CD8-positive, alpha-beta memory T cell (primary cell): Measurements from ENCODE around the gene SPATA46. TPM values are rescaled to one million over a fixed set of nuclear protein-coding genes. Genes with fewer than 3 reads are reported as not detected.
"Not testable (repeated sequence)": the region's sequence is repeated elsewhere in the genome, so short reads cannot be mapped to it uniquely, and the experiment has no call there.

Experiments used
- CTCF ChIA-PET: fragments of 350-600 bp; sonication (Branson Sonifier 250); formaldehyde crosslinking; loops from one replicate; lab custom pipeline; 2021; ENCODE audit warnings: antibody characterized with exemption; lab: Charles Lee
- POLR2A ChIA-PET: fragments of 350-600 bp; sonication (Branson Sonifier 250); formaldehyde crosslinking; loops from one replicate; lab custom pipeline; 2021; ENCODE audit warnings: antibody characterized with exemption; lab: Charles Lee
- DNase-seq, 5 donors: peaks; one replicate each; pipeline versions ENCODE4 v3.0.0 to v3.0.0-alpha.2; 2020 to 2022; ENCODE audit warnings: mixed read lengths in 1 of 5
- H3K27ac ChIP-seq: one replicate; pipeline ENCODE4 v1.7.0; 2013; ENCODE audit warnings: low read depth, mild to moderate bottlenecking, low read length, moderate library complexity
- H3K27me3 ChIP-seq: 2 replicates; pipeline ENCODE4 v1.7.0; 2013; ENCODE audit warnings: low read length, mild to moderate bottlenecking; ENCODE audit not compliant: insufficient read depth, poor library complexity, severe bottlenecking
- H3K36me3 ChIP-seq: 2 replicates; pipeline ENCODE4 v1.7.0; 2013; ENCODE audit warnings: mild to moderate bottlenecking, low read length, moderate library complexity; ENCODE audit not compliant: insufficient read depth
- H3K4me1 ChIP-seq: 2 replicates; pipeline ENCODE4 v1.7.0; 2013; ENCODE audit warnings: mild to moderate bottlenecking, low read length, moderate library complexity; ENCODE audit not compliant: insufficient read depth
- H3K4me3 ChIP-seq: 2 replicates; pipeline ENCODE4 v1.7.0; 2013; ENCODE audit warnings: mild to moderate bottlenecking, low read length
- H3K9me3 ChIP-seq: 2 replicates; pipeline ENCODE4 v1.7.0; 2013; ENCODE audit warnings: mild to moderate bottlenecking, low read length
- H3K27ac Mint-ChIP-seq, 8 donors: one replicate each; pipeline ENCODE4 v1.8.0; 2020 to 2021; ENCODE audit warnings: mixed read lengths in 8 of 8, mild to moderate bottlenecking in 6 of 8, inconsistent platforms in 3 of 8, moderate library complexity in 3 of 8
- H3K27me3 Mint-ChIP-seq, 2 donors: one replicate each; pipeline ENCODE4 v1.8.0; 2020 to 2021; ENCODE audit warnings: mixed read lengths in 2 of 2, mild to moderate bottlenecking in 1 of 2, moderate library complexity in 1 of 2
- H3K36me3 Mint-ChIP-seq, 3 donors: one replicate each; pipeline ENCODE4 v1.8.0; 2020 to 2021; ENCODE audit warnings: mixed read lengths in 3 of 3, inconsistent platforms in 1 of 3, mild to moderate bottlenecking in 1 of 3
- H3K4me1 Mint-ChIP-seq, 3 donors: one replicate each; pipeline ENCODE4 v1.8.0; 2020 to 2021; ENCODE audit warnings: mixed read lengths in 3 of 3, inconsistent platforms in 1 of 3, mild to moderate bottlenecking in 1 of 3
- H3K4me3 Mint-ChIP-seq, 7 donors: one replicate each; pipeline ENCODE4 v1.8.0; 2020 to 2021; ENCODE audit warnings: mixed read lengths in 7 of 7, mild to moderate bottlenecking in 6 of 7, moderate library complexity in 4 of 7, inconsistent platforms in 2 of 7
- H3K9me3 Mint-ChIP-seq, 5 donors: one replicate each; pipeline ENCODE4 v1.8.0; 2020 to 2022; ENCODE audit warnings: mixed read lengths in 5 of 5, mild to moderate bottlenecking in 3 of 5, moderate library complexity in 2 of 5, inconsistent platforms in 1 of 5
- polyA plus RNA-seq: library from polyadenylated mRNA; unstranded; fragments of 300-500 nt; fragmentation: Illumina TruSeq; gene quantifications from one replicate; pipeline ENCODE4 v1.2.3, GENCODE V29; 2021
- total RNA-seq, 2 experiments: library from RNA; stranded (reverse); gene quantifications; one replicate each; pipeline ENCODE4 v1.2.3, GENCODE V29; 2021

SPATA46 gene
- total and polyA plus RNA-seq, 3 experiments from 2014 or later, result not detected

DNA sequence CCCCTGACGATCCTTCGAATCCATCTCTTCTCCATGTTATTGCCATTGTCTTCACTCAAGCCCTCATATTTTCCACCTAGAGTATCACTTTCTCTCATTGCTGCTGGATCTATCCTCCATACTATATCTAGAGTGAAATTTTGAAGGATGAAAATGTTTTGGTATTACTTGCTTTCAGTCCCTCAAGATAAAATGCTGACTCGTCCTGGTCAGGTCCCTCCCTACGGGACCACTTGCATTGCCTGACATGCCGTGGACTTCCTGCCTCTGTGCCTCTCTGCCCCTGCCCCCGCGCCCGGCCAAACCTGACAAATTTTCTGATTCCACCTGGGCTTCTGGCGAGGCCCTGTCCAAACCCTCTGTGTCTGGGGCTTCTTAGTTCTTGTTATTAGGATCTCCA, 23.6 kb downstream of the SPATA46 start:
- no peaks in the 10 kb centered on the region for H3K9me3 ChIP-seq
- Mint-ChIP-seq H3K36me3 (no peaks in the 10 kb centered on the region), H3K9me3 (no peaks in the 10 kb centered on the region), H3K27ac (no peak overlapping the region), H3K4me3 (no peak overlapping the region), H3K4me1 (no peaks in the 10 kb centered on the region), H3K27me3 (peaks cover 16 to 45% of the 10 kb centered on the region in 2 donors)
- no peak for DNase-seq
- ChIA-PET POLR2A (no interaction called here), CTCF (no interaction called here)
- H3K27me3 ChIP-seq, result no peaks in the 10 kb centered on the region
- H3K36me3 ChIP-seq, result no peaks in the 10 kb centered on the region
- H3K4me1 ChIP-seq, result no peaks in the 10 kb centered on the region
- no peak overlapping the region for H3K27ac ChIP-seq
- H3K4me3 ChIP-seq, result no peak overlapping the region

DNA sequence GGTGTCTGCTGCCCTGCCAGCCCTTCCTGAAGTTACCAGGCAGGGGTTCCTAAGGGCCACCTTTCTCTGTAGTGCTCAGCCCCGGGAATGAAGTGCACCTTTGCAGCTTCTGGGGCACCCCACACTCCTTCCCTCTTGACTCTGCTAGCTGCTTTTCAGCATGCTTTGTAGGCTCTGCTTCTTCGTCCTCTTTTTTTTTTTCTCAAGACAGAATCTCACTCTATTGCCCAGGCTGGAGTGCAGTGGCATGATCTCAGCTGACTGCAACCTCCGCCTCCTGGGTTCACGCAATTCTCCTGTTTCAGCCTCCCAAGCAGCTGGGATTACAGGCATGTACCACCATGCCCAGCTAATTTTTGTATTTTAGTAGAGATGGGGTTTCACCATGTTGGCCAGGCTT, 24.8 kb downstream of the SPATA46 start:
- H3K4me3 ChIP-seq, H3K4me3 Mint-ChIP-seq: not testable (repeated sequence)

DNA sequence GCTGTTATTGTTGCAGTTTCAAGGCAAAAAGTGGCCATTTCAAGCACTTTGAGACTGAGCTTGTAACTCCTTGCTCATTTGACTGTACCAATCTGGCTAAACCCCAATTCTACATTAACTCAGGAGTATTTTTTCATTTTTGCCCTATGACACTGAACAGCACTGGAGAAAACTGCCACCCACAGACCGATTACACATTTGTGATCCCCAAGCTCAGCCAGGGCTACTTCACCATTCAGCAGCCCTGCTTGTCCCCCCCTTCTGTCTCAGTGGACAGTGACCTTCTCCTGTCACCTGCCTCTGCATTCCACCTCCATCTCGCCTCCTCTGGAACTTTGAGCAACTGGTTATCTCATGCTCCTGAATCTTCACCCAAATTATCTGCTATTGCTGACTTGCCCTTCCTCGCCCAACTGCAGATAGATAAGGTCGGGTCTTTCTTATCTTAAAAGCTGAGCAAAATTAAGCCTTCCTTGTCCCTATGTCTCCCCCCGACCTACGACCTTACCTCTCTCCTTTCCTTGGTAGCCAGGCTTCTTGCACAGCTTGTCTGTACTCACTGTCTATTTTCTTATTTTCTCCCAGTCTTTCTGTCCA, 25.3 kb downstream of the SPATA46 start:
- Histone ChIP-seq H3K4me1 (no peaks in the 10 kb centered on the region), H3K27ac (no peak overlapping the region), H3K9me3 (no peaks in the 10 kb centered on the region), H3K4me3 (no peak overlapping the region), H3K36me3 (no peaks in the 10 kb centered on the region), H3K27me3 (no peaks in the 10 kb centered on the region)
- H3K27ac Mint-ChIP-seq, result no peak overlapping the region
- ChIA-PET CTCF (no interaction called here), POLR2A (no interaction called here)
- no peaks in the 10 kb centered on the region for H3K4me1 Mint-ChIP-seq
- DNase-seq, result no peak
- no peaks in the 10 kb centered on the region for H3K9me3 Mint-ChIP-seq
- H3K36me3 Mint-ChIP-seq, result no peaks in the 10 kb centered on the region
- H3K27me3 Mint-ChIP-seq, result peaks cover 16 to 32% of the 10 kb centered on the region in 2 donors
- no peak overlapping the region for H3K4me3 Mint-ChIP-seq

More for the DNA sequence above, 24.8 kb downstream of the SPATA46 start:
- H3K27ac ChIP-seq, H3K27ac Mint-ChIP-seq, POLR2A ChIA-PET, H3K27me3 ChIP-seq, H3K36me3 Mint-ChIP-seq, H3K4me1 Mint-ChIP-seq, DNase-seq, H3K36me3 ChIP-seq, H3K9me3 ChIP-seq, CTCF ChIA-PET, H3K9me3 Mint-ChIP-seq, H3K4me1 ChIP-seq: not testable (repeated sequence)
- H3K27me3 Mint-ChIP-seq, result peaks cover 16 to 34% of the 10 kb centered on the region in 2 donors

DNA sequence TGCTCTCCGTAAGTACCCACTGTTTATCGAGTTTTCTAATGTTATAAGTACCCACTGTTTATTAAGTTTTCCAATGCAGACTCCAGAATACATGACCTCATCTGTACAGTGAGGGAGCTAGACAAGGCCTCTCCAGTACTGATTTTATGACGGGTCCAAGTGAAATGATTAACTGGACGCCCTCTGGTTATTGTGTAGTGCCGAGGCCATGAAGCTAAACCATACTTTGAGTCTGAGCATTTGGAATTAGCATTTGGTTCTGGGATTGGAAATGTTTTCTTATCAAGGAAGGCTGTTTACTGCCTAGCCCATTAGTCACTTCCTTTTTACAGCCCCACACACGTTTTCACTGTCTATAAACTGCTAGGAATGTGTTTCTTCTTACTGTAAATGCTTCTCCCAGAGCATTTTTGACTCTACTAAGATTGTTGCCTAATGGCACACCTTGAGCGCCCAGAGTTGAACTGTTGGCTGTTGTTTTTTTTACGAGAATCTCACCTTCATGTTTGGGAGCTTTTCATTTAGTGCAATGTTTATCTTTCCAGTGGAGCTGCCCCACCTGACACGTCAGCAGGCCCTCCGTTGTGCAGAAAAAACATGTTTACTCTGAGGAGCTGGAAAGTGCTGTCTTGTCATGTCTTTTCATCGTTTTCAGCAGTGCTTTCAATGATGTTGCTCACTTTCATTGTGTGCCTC, 26.9 kb downstream of the SPATA46 start:
- Mint-ChIP-seq H3K4me1 (no peaks in the 10 kb centered on the region), H3K4me3 (no peak overlapping the region), H3K27ac (no peak overlapping the region), H3K36me3 (no peaks in the 10 kb centered on the region), H3K9me3 (no peaks in the 10 kb centered on the region), H3K27me3 (peaks cover 12 to 24% of the 10 kb centered on the region in 2 donors)
- Histone ChIP-seq H3K4me1 (no peaks in the 10 kb centered on the region), H3K4me3 (no peak overlapping the region), H3K27me3 (no peaks in the 10 kb centered on the region), H3K36me3 (no peaks in the 10 kb centered on the region), H3K27ac (peak overlapping the region; percentile 51), H3K9me3 (no peaks in the 10 kb centered on the region)
- CTCF ChIA-PET, result no interaction called here
- POLR2A ChIA-PET, result no interaction called here
- no peak for DNase-seq

DNA sequence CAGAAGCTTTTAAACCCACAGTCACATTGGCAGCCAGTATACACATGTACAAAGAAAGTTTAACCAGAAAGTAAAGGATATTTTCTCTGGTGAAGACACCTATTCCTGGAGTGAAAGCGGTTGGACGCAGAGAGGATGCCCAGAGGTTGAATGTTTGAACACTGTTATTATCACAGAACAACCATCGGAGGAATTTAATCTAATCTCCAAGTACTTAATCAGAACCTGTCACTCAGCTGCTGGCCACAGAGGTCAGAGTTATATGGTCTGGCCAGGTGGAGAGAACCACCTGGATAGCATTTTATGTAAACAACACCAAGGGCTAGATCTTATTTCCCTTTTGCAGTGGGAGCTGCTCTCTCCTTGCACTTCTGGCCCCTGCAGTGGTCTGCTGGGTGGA, 29.4 kb downstream of the SPATA46 start:
- Histone ChIP-seq H3K27me3 (no peaks in the 10 kb centered on the region), H3K9me3 (no peaks in the 10 kb centered on the region), H3K4me1 (no peaks in the 10 kb centered on the region), H3K4me3 (no peak overlapping the region), H3K36me3 (no peaks in the 10 kb centered on the region), H3K27ac (no peak overlapping the region)
- H3K27ac Mint-ChIP-seq, result no peak overlapping the region
- POLR2A ChIA-PET, result no interaction called here
- CTCF ChIA-PET, result interaction anchor here (1.2 kb wide), 1 partner anchor 21 kb away, joined by 3 read pairs; no protein-coding TSS in a partner anchor
- H3K4me3 Mint-ChIP-seq, result no peak overlapping the region
- H3K9me3 Mint-ChIP-seq, result no peaks in the 10 kb centered on the region
- no peak for DNase-seq
- H3K4me1 Mint-ChIP-seq, result no peaks in the 10 kb centered on the region
- no peaks in the 10 kb centered on the region for H3K36me3 Mint-ChIP-seq
- H3K27me3 Mint-ChIP-seq, result peaks cover 5 to 9% of the 10 kb centered on the region in 2 donors

DNA sequence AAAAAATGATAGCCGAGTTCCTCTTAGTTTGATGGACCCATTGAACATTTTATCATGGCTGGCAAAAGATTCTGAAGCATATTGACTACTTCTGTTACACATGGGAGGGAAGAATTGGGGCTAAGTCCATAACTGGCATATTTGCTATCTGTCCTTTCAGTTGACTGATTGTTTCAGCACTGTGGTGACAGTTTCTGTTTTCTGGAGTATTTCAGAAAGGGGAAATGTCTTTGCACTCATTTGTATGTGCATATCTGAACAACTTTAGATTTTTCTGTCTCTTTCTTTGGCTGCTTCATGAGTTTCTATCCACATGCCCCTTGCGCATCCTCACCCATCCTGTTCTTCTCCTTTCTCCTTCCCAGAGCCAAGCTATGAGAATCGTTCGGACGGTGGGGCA, 33.2 kb downstream of the SPATA46 start:
- no peaks in the 10 kb centered on the region for H3K4me1 Mint-ChIP-seq
- Histone ChIP-seq H3K36me3 (no peaks in the 10 kb centered on the region), H3K4me3 (no peak overlapping the region), H3K27ac (no peak overlapping the region), H3K9me3 (no peaks in the 10 kb centered on the region), H3K4me1 (no peaks in the 10 kb centered on the region), H3K27me3 (no peaks in the 10 kb centered on the region)
- ChIA-PET POLR2A (no interaction called here), CTCF (no interaction called here)
- no peak for DNase-seq
- H3K4me3 Mint-ChIP-seq, result no peak overlapping the region
- peaks cover 7 to 14% of the 10 kb centered on the region in 2 donors for H3K27me3 Mint-ChIP-seq
- H3K9me3 Mint-ChIP-seq, result no peaks in the 10 kb centered on the region
- no peaks in the 10 kb centered on the region for H3K36me3 Mint-ChIP-seq
- no peak overlapping the region for H3K27ac Mint-ChIP-seq

DNA sequence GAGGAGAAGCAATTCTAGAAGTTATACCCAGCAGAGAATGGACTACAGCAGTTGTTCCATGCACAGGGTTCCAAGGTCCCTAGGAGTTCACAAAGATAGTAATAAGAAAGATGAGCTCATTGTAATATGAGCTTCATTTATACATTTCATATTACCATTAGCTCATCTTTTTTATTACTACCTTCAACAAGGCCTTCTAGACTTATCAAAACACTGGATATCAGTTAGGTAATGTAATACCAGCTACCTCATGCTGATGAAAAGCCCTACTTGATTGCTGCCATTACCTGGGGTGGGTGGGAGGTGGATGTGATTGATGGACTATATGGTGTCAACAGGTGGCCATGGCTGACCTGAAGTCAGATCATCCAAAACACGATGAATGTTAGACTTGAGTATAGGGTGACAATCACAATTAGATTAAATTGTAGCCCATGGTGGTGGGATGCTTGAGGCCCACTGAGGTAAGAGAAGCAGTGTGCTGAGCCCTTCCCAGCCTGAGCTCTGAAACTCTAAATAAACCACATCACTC, 34.1 kb downstream of the SPATA46 start:
- ChIA-PET CTCF (no interaction called here), POLR2A (no interaction called here)
- DNase-seq, result no peak
- no peak overlapping the region for H3K27ac Mint-ChIP-seq
- no peaks in the 10 kb centered on the region for H3K4me1 ChIP-seq
- H3K36me3 Mint-ChIP-seq, result no peaks in the 10 kb centered on the region
- no peaks in the 10 kb centered on the region for H3K27me3 ChIP-seq
- H3K27me3 Mint-ChIP-seq, result peaks cover 7 to 22% of the 10 kb centered on the region in 2 donors
- H3K27ac ChIP-seq, result no peak overlapping the region
- H3K4me3 ChIP-seq, result no peak overlapping the region
- H3K9me3 ChIP-seq, result no peaks in the 10 kb centered on the region
- H3K4me3 Mint-ChIP-seq, result no peak overlapping the region
- no peaks in the 10 kb centered on the region for H3K9me3 Mint-ChIP-seq
- H3K36me3 ChIP-seq, result no peaks in the 10 kb centered on the region
- H3K4me1 Mint-ChIP-seq, result no peaks in the 10 kb centered on the region

DNA sequence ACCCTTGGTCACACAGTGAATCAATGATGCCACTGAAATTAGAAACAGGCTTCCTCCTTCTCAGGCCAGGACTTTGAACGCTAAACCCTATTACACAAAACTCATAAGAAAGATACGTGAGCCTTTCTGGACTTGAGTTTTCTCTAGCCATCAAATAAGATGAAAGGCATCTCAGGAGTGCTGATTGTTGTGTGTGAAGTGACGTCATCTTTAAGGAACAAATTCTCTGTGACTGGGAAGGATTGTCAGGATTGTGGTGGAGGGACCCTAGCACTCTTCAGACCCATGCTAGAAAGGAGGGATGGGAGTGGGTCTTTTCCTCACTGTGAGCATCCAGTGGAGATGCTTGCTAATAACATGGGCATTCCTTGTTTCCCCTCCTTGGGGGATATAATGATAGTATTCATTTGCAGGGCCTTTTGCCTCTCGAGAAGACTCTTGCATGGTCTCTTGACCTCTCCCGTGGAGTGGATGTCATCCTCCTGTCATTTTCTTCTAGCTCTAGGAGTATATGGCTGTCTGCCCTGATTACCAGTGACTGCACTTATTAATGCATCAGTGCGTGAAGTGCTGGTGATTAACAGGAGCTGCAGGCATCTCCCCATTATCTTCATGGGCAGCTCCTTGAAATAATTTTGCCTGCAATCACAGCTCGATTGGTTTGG, 39.9 kb downstream of the SPATA46 start:
- Histone ChIP-seq H3K27ac (no peak overlapping the region), H3K27me3 (no peaks in the 10 kb centered on the region), H3K9me3 (no peaks in the 10 kb centered on the region), H3K36me3 (no peaks in the 10 kb centered on the region), H3K4me1 (no peaks in the 10 kb centered on the region), H3K4me3 (no peak overlapping the region)
- Mint-ChIP-seq H3K36me3 (no peaks in the 10 kb centered on the region), H3K9me3 (no peaks in the 10 kb centered on the region), H3K4me3 (no peak overlapping the region), H3K4me1 (no peaks in the 10 kb centered on the region), H3K27me3 (peaks cover 7 to 45% of the 10 kb centered on the region in 2 donors), H3K27ac (no peak overlapping the region)
- CTCF ChIA-PET, result no interaction called here
- POLR2A ChIA-PET, result no interaction called here
- DNase-seq, result no peak
